ENCODE results near the gene RNF220.

DNA sequence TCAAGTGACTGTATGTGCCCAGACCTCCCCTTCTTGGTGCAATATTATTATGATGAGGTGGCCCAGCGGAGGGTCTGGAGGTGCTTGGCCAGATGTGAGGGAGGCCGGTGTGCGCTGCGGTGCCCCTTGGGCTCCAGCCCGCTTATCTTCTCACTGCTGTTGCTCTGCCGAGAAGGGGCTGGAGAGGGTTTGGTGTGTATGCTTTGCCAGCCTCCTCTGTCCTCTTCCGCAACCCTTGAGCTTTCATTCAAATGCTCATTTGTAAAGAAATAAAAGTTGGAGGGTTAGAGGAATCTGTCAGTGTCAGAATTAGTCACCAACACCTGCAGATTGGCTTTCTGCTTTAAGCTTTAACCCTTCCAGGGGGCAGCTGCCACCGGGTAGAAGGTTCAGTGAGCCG, 19.7 kb downstream of the RNF220 start:
- TF ChIP-seq EP300 (IDR thresholded peaks at IDR 0.05; ENCODE audit: low read depth in 2 of 2, low read length in 2 of 2) (no peak), EP300 (CRISPR knock-in tag; IDR thresholded peaks at IDR 0.05; ENCODE audit: borderline replicate concordance) (no peak), ZNF12 (CRISPR knock-in tag; IDR thresholded peaks at IDR 0.05) (no peak), NBN (conservative IDR thresholded peaks at IDR 0.05) (no peak), ZNF564 (CRISPR knock-in tag; IDR thresholded peaks at IDR 0.05) (no peak), CBFB (CRISPR knock-in tag; IDR thresholded peaks at IDR 0.05) (no peak), POLR2A (IDR thresholded peaks at IDR 0.05; ENCODE audit: insufficient read depth in 1 of 2, low read depth in 2 of 2, low read length in 2 of 2) (no peak), KDM1A (CRISPR knock-in tag; IDR thresholded peaks at IDR 0.05) (no peak), TCF7L2 (IDR thresholded peaks at IDR 0.05; ENCODE audit: low read depth, low read length) (no peak), ZNF253 (CRISPR knock-in tag; IDR thresholded peaks at IDR 0.05; ENCODE audit: borderline replicate concordance) (no peak)
- TF ChIP-seq, protein P1, sequence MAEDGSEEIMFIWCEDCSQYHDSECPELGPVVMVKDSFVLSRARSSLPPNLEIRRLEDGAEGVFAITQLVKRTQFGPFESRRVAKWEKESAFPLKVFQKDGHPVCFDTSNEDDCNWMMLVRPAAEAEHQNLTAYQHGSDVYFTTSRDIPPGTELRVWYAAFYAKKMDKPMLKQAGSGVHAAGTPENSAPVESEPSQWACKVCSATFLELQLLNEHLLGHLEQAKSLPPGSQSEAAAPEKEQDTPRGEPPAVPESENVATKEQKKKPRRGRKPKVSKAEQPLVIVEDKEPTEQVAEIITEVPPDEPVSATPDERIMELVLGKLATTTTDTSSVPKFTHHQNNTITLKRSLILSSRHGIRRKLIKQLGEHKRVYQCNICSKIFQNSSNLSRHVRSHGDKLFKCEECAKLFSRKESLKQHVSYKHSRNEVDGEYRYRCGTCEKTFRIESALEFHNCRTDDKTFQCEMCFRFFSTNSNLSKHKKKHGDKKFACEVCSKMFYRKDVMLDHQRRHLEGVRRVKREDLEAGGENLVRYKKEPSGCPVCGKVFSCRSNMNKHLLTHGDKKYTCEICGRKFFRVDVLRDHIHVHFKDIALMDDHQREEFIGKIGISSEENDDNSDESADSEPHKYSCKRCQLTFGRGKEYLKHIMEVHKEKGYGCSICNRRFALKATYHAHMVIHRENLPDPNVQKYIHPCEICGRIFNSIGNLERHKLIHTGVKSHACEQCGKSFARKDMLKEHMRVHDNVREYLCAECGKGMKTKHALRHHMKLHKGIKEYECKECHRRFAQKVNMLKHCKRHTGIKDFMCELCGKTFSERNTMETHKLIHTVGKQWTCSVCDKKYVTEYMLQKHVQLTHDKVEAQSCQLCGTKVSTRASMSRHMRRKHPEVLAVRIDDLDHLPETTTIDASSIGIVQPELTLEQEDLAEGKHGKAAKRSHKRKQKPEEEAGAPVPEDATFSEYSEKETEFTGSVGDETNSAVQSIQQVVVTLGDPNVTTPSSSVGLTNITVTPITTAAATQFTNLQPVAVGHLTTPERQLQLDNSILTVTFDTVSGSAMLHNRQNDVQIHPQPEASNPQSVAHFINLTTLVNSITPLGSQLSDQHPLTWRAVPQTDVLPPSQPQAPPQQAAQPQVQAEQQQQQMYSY (CRISPR knock-in tag; IDR thresholded peaks at IDR 0.05): no peak
- TF ChIP-seq, protein P2, sequence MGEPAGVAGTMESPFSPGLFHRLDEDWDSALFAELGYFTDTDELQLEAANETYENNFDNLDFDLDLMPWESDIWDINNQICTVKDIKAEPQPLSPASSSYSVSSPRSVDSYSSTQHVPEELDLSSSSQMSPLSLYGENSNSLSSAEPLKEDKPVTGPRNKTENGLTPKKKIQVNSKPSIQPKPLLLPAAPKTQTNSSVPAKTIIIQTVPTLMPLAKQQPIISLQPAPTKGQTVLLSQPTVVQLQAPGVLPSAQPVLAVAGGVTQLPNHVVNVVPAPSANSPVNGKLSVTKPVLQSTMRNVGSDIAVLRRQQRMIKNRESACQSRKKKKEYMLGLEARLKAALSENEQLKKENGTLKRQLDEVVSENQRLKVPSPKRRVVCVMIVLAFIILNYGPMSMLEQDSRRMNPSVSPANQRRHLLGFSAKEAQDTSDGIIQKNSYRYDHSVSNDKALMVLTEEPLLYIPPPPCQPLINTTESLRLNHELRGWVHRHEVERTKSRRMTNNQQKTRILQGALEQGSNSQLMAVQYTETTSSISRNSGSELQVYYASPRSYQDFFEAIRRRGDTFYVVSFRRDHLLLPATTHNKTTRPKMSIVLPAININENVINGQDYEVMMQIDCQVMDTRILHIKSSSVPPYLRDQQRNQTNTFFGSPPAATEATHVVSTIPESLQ (CRISPR knock-in tag; conservative IDR thresholded peaks at IDR 0.05): no peak
